ENCODE data around the gene TSPEAR.

Gene TSPEAR

GRCh38 chr21:44735821-44736220 lies 24.4 kb upstream of the TSPEAR start:
- Mint-ChIP-seq H3K9me3 (no peaks in the 10 kb centered on the region), H3K4me1 (ENCODE audit: low read depth in 2 of 2) (peaks cover 2 to 4% of the 10 kb centered on the region in 2 donors), H3K4me3 (no peak overlapping the region), H3K36me3 (ENCODE audit: insufficient read depth) (no peaks in the 10 kb centered on the region), H3K27ac (no peak overlapping the region), H3K27me3 (peaks cover 15 to 24% of the 10 kb centered on the region in 2 donors)
- DNase-seq (no peak), ATAC-seq (replicated peaks) (no peak)

GRCh38 chr21:44734841-44735240 lies 23.5 kb upstream of the TSPEAR start:
- no peak for DNase-seq
- Mint-ChIP-seq H3K4me1 (ENCODE audit: low read depth in 2 of 2) (peaks cover 2 to 5% of the 10 kb centered on the region in 2 donors), H3K27me3 (peaks cover 15 to 29% of the 10 kb centered on the region in 2 donors), H3K9me3 (no peaks in the 10 kb centered on the region), H3K27ac (no peak overlapping the region), H3K4me3 (no peak overlapping the region), H3K36me3 (ENCODE audit: insufficient read depth) (no peaks in the 10 kb centered on the region)
- no peak for ATAC-seq (replicated peaks)

- Mint-ChIP-seq H3K27me3 (peaks cover 15 to 31% of the 10 kb centered on the region in 2 donors), H3K4me1 (ENCODE audit: low read depth in 2 of 2) (peaks cover 2 to 5% of the 10 kb centered on the region in 2 donors), H3K9me3 (no peaks in the 10 kb centered on the region), H3K36me3 (ENCODE audit: insufficient read depth) (no peaks in the 10 kb centered on the region), H3K4me3 (no peak overlapping the region), H3K27ac (no peak overlapping the region)
- ATAC-seq (replicated peaks) (no peak), DNase-seq (no peak)
Measured at GRCh38 chr21:44734026-44734745, 22.8 kb upstream of the TSPEAR start.

GRCh38 chr21:44732956-44733355 lies 21.6 kb upstream of the TSPEAR start:
- Mint-ChIP-seq H3K27me3 (peaks cover 15 to 35% of the 10 kb centered on the region in 2 donors), H3K27ac (no peak overlapping the region), H3K4me3 (no peak overlapping the region), H3K4me1 (ENCODE audit: low read depth in 2 of 2) (peaks cover 4 to 5% of the 10 kb centered on the region in 2 donors), H3K36me3 (ENCODE audit: insufficient read depth) (no peaks in the 10 kb centered on the region), H3K9me3 (no peaks in the 10 kb centered on the region)
- no peak for ATAC-seq (replicated peaks)
- no peak for DNase-seq

GRCh38 chr21:44732263-44732662 lies 20.9 kb upstream of the TSPEAR start:
- DNase-seq = no peak
- no peaks in the 10 kb centered on the region for H3K9me3 Mint-ChIP-seq
- no peak overlapping the region for H3K27ac Mint-ChIP-seq
- no peak overlapping the region for H3K4me3 Mint-ChIP-seq
- no peak for ATAC-seq (replicated peaks)
- peaks cover 5 to 6% of the 10 kb centered on the region in 2 donors for H3K4me1 Mint-ChIP-seq (ENCODE audit: low read depth in 2 of 2)
- H3K27me3 Mint-ChIP-seq = peaks cover 15 to 41% of the 10 kb centered on the region in 2 donors
- H3K36me3 Mint-ChIP-seq (ENCODE audit: insufficient read depth) = no peaks in the 10 kb centered on the region

GRCh38 chr21:44730951-44731579 lies 19.7 kb upstream of the TSPEAR start:
- Mint-ChIP-seq H3K27me3 (peaks cover 15 to 53% of the 10 kb centered on the region in 2 donors), H3K36me3 (ENCODE audit: insufficient read depth) (no peaks in the 10 kb centered on the region), H3K4me3 (no peak overlapping the region), H3K4me1 (ENCODE audit: low read depth in 2 of 2) (peaks cover 5% of the 10 kb centered on the region in 2 donors), H3K9me3 (no peaks in the 10 kb centered on the region), H3K27ac (peak overlapping the region in 1 of 2 donors; percentile 36)
- ATAC-seq (replicated peaks) = no peak
- DNase-seq = no peak

- ATAC-seq (replicated peaks) = no peak
Measured at GRCh38 chr21:44730028-44730395, 18.6 kb upstream of the TSPEAR start.

GRCh38 chr21:44729336-44730027 lies 18.1 kb upstream of the TSPEAR start:
- Mint-ChIP-seq H3K27me3 (peaks cover 15 to 62% of the 10 kb centered on the region in 2 donors), H3K9me3 (no peaks in the 10 kb centered on the region), H3K4me1 (ENCODE audit: low read depth in 2 of 2) (peaks cover 5% of the 10 kb centered on the region in 2 donors), H3K36me3 (ENCODE audit: insufficient read depth) (no peaks in the 10 kb centered on the region), H3K27ac (no peak overlapping the region), H3K4me3 (no peak overlapping the region)
- DNase-seq (no peak), ATAC-seq (replicated peaks) (no peak)

More at GRCh38 chr21:44730028-44730395, 18.6 kb upstream of the TSPEAR start:
- Mint-ChIP-seq H3K4me3 (no peak overlapping the region), H3K27ac (no peak overlapping the region), H3K36me3 (ENCODE audit: insufficient read depth) (no peaks in the 10 kb centered on the region), H3K27me3 (peaks cover 15 to 59% of the 10 kb centered on the region in 2 donors), H3K4me1 (ENCODE audit: low read depth in 2 of 2) (peaks cover 5% of the 10 kb centered on the region in 2 donors), H3K9me3 (no peaks in the 10 kb centered on the region)
- no peak for DNase-seq

GRCh38 chr21:44728716-44729115 lies 17.3 kb upstream of the TSPEAR start:
- H3K4me3 Mint-ChIP-seq = no peak overlapping the region
- H3K36me3 Mint-ChIP-seq (ENCODE audit: insufficient read depth) = no peaks in the 10 kb centered on the region
- peaks cover 7 to 8% of the 10 kb centered on the region in 2 donors for H3K4me1 Mint-ChIP-seq (ENCODE audit: low read depth in 2 of 2)
- peaks cover 20 to 70% of the 10 kb centered on the region in 2 donors for H3K27me3 Mint-ChIP-seq
- no peak overlapping the region for H3K27ac Mint-ChIP-seq
- ATAC-seq (replicated peaks) (no peak), DNase-seq (no peak)
- H3K9me3 Mint-ChIP-seq = no peaks in the 10 kb centered on the region

GRCh38 chr21:44727757-44728156 lies 16.4 kb upstream of the TSPEAR start:
- Mint-ChIP-seq H3K9me3 (no peaks in the 10 kb centered on the region), H3K27ac (peak overlapping the region in 1 of 2 donors; percentile 79), H3K27me3 (peaks cover 27 to 70% of the 10 kb centered on the region in 2 donors), H3K4me3 (no peak overlapping the region), H3K36me3 (ENCODE audit: insufficient read depth) (no peaks in the 10 kb centered on the region), H3K4me1 (ENCODE audit: low read depth in 2 of 2) (peaks cover 13 to 16% of the 10 kb centered on the region in 2 donors)
- ATAC-seq (replicated peaks) (no peak), DNase-seq (no peak)

GRCh38 chr21:44727321-44727720 lies 15.9 kb upstream of the TSPEAR start:
- peak overlapping the region in 1 of 2 donors; percentile 79 for H3K27ac Mint-ChIP-seq
- DNase-seq (no peak), ATAC-seq (replicated peaks) (no peak)
- peaks cover 16 to 18% of the 10 kb centered on the region in 2 donors for H3K4me1 Mint-ChIP-seq (ENCODE audit: low read depth in 2 of 2)
- H3K4me3 Mint-ChIP-seq = no peak overlapping the region
- no peaks in the 10 kb centered on the region for H3K36me3 Mint-ChIP-seq (ENCODE audit: insufficient read depth)
- H3K27me3 Mint-ChIP-seq = peaks cover 30 to 72% of the 10 kb centered on the region in 2 donors
- no peaks in the 10 kb centered on the region for H3K9me3 Mint-ChIP-seq

- DNase-seq = no peak
- Mint-ChIP-seq H3K4me3 (no peak overlapping the region), H3K27ac (no peak overlapping the region), H3K36me3 (ENCODE audit: insufficient read depth) (no peaks in the 10 kb centered on the region), H3K4me1 (ENCODE audit: low read depth in 2 of 2) (peaks cover 16 to 18% of the 10 kb centered on the region in 2 donors), H3K27me3 (peaks cover 25 to 68% of the 10 kb centered on the region in 2 donors), H3K9me3 (no peaks in the 10 kb centered on the region)
- no peak for ATAC-seq (replicated peaks)
Measured at GRCh38 chr21:44726826-44727225, 15.5 kb upstream of the TSPEAR start.

- H3K27me3 Mint-ChIP-seq = peaks cover 21 to 73% of the 10 kb centered on the region in 2 donors
- H3K27ac Mint-ChIP-seq = no peak overlapping the region
Measured at GRCh38 chr21:44724926-44725325, 13.6 kb upstream of the TSPEAR start.

More at GRCh38 chr21:44724926-44725325, 13.6 kb upstream of the TSPEAR start:
- Mint-ChIP-seq H3K9me3 (no peaks in the 10 kb centered on the region), H3K4me1 (ENCODE audit: low read depth in 2 of 2) (peaks cover 14 to 16% of the 10 kb centered on the region in 2 donors), H3K36me3 (ENCODE audit: insufficient read depth) (no peaks in the 10 kb centered on the region), H3K4me3 (no peak overlapping the region)
- DNase-seq (no peak), ATAC-seq (replicated peaks) (no peak)

Data from effector memory CD8-positive, alpha-beta T cell (primary cell).